ENCODE measurements around the gene KRTAP10-2. TPM values are rescaled to one million over a fixed set of nuclear protein-coding genes. Genes with fewer than 3 reads are reported as not detected.

The KRTAP10-2 gene
- total and polyA plus RNA-seq, 2 donors (not counting 1 experiment from before 2014, with no cell fraction given), result not detected

- TF ChIP-seq, protein P1, sequence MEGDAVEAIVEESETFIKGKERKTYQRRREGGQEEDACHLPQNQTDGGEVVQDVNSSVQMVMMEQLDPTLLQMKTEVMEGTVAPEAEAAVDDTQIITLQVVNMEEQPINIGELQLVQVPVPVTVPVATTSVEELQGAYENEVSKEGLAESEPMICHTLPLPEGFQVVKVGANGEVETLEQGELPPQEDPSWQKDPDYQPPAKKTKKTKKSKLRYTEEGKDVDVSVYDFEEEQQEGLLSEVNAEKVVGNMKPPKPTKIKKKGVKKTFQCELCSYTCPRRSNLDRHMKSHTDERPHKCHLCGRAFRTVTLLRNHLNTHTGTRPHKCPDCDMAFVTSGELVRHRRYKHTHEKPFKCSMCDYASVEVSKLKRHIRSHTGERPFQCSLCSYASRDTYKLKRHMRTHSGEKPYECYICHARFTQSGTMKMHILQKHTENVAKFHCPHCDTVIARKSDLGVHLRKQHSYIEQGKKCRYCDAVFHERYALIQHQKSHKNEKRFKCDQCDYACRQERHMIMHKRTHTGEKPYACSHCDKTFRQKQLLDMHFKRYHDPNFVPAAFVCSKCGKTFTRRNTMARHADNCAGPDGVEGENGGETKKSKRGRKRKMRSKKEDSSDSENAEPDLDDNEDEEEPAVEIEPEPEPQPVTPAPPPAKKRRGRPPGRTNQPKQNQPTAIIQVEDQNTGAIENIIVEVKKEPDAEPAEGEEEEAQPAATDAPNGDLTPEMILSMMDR (conservative IDR thresholded peaks at IDR 0.05 in 1 of 2, IDR thresholded peaks at IDR 0.05 in 1 of 2; ENCODE audit: low read depth in 1 of 2, low read length in 2 of 2), result no peak
- TF ChIP-seq EZH2 (IDR thresholded peaks at IDR 0.05; ENCODE audit: low read length, missing control alignments), result no peak
- peak in 1 of 2 donors; percentile 12 for DNase-seq (ENCODE audit: low read depth in 2 of 2)
- H3K9ac ChIP-seq (ENCODE audit: insufficient read depth, low read length), result no peak overlapping the region
- H2AFZ ChIP-seq (ENCODE audit: low read length), result no peak overlapping the region
- H4K20me1 ChIP-seq (ENCODE audit: control insufficient read depth, extremely low read depth, insufficient read depth, low read length), result no peaks in the 10 kb centered on the region
- H3K27me3 ChIP-seq (ENCODE audit: control insufficient read depth, insufficient read depth, low read length), result no peaks in the 10 kb centered on the region
- H3K79me2 ChIP-seq (ENCODE audit: control insufficient read depth, insufficient read depth, low read length), result no peaks in the 10 kb centered on the region
- H3K4me3 ChIP-seq (replicated peaks in 1 of 4; ENCODE audit: control extremely low read depth in 1 of 4, insufficient read depth in 1 of 4, low read depth in 3 of 4, low read length in 4 of 4), result no peak overlapping the region
- H3K4me1 ChIP-seq (ENCODE audit: control insufficient read depth, extremely low read depth, insufficient read depth, low read length), result no peaks in the 10 kb centered on the region
- H3K27ac ChIP-seq (ENCODE audit: insufficient read depth, low read length), result no peak overlapping the region
- H3K4me2 ChIP-seq (ENCODE audit: extremely low read depth, insufficient read depth, low read length), result no peak overlapping the region
- H3K9me3 ChIP-seq (ENCODE audit: control insufficient read depth, insufficient read depth, low read depth, low read length), result no peaks in the 10 kb centered on the region
- no peaks in the 10 kb centered on the region for H3K36me3 ChIP-seq (ENCODE audit: control insufficient read depth, insufficient read depth, low read length)
Observed at GRCh38 chr21:44572959-44573583, 21.8 kb upstream of the KRTAP10-2 start.

GRCh38 chr21:44571844-44572782, 20.8 kb upstream of the KRTAP10-2 start:
- no peak for DNase-seq (ENCODE audit: low read depth in 2 of 2)
- TF ChIP-seq EZH2 (IDR thresholded peaks at IDR 0.05; ENCODE audit: low read length, missing control alignments), result no peak
- TF ChIP-seq, protein P1 (conservative IDR thresholded peaks at IDR 0.05 in 1 of 2, IDR thresholded peaks at IDR 0.05 in 1 of 2; ENCODE audit: low read depth in 1 of 2, low read length in 2 of 2), result no peak
- no peak overlapping the region for H2AFZ ChIP-seq (ENCODE audit: low read length)
- H4K20me1 ChIP-seq (ENCODE audit: control insufficient read depth, extremely low read depth, insufficient read depth, low read length), result no peaks in the 10 kb centered on the region
- no peak overlapping the region for H3K9ac ChIP-seq (ENCODE audit: insufficient read depth, low read length)
- H3K9me3 ChIP-seq (ENCODE audit: control insufficient read depth, insufficient read depth, low read depth, low read length), result no peaks in the 10 kb centered on the region
- H3K36me3 ChIP-seq (ENCODE audit: control insufficient read depth, insufficient read depth, low read length), result no peaks in the 10 kb centered on the region
- no peak overlapping the region for H3K27ac ChIP-seq (ENCODE audit: insufficient read depth, low read length)
- H3K27me3 ChIP-seq (ENCODE audit: control insufficient read depth, insufficient read depth, low read length), result no peaks in the 10 kb centered on the region
- H3K4me2 ChIP-seq (ENCODE audit: extremely low read depth, insufficient read depth, low read length), result no peak overlapping the region
- H3K4me3 ChIP-seq (replicated peaks in 1 of 4; ENCODE audit: control extremely low read depth in 1 of 4, insufficient read depth in 1 of 4, low read depth in 3 of 4, low read length in 4 of 4), result no peak overlapping the region
- H3K79me2 ChIP-seq (ENCODE audit: control insufficient read depth, insufficient read depth, low read length), result no peaks in the 10 kb centered on the region
- H3K4me1 ChIP-seq (ENCODE audit: control insufficient read depth, extremely low read depth, insufficient read depth, low read length), result no peaks in the 10 kb centered on the region

DNA sequence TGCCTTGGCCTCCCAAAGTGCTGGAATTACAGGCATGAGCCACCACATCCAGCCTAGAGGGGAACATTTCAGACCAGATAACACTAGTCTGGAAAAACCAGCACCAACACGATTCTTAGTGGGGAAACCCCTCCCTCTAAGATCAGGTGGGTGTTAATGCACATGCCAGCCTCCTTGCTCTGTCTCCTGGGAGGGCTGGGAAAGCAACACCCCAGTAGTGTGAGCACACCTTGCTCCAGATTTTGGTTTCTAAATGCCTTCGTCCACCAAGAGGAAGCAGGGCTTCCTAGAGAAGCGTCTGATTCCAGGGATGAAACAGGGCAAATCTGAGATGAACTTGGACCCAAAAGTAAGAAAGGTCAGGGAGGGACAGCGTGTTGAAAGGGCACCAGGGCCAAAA, 20.0 kb upstream of the KRTAP10-2 start:
- Histone ChIP-seq H4K20me1 (ENCODE audit: control insufficient read depth, extremely low read depth, insufficient read depth, low read length) (no peaks in the 10 kb centered on the region), H3K4me1 (ENCODE audit: control insufficient read depth, extremely low read depth, insufficient read depth, low read length) (no peaks in the 10 kb centered on the region), H3K36me3 (ENCODE audit: control insufficient read depth, insufficient read depth, low read length) (no peaks in the 10 kb centered on the region), H3K27me3 (ENCODE audit: control insufficient read depth, insufficient read depth, low read length) (no peaks in the 10 kb centered on the region), H3K27ac (ENCODE audit: insufficient read depth, low read length) (no peak overlapping the region), H2AFZ (ENCODE audit: low read length) (no peak overlapping the region), H3K4me2 (ENCODE audit: extremely low read depth, insufficient read depth, low read length) (no peak overlapping the region), H3K79me2 (ENCODE audit: control insufficient read depth, insufficient read depth, low read length) (no peaks in the 10 kb centered on the region), H3K9me3 (ENCODE audit: control insufficient read depth, insufficient read depth, low read depth, low read length) (no peaks in the 10 kb centered on the region), H3K9ac (ENCODE audit: insufficient read depth, low read length) (no peak overlapping the region), H3K4me3 (replicated peaks in 1 of 4; ENCODE audit: control extremely low read depth in 1 of 4, insufficient read depth in 1 of 4, low read depth in 3 of 4, low read length in 4 of 4) (no peak overlapping the region)
- TF ChIP-seq, protein P1 (conservative IDR thresholded peaks at IDR 0.05 in 1 of 2, IDR thresholded peaks at IDR 0.05 in 1 of 2; ENCODE audit: low read depth in 1 of 2, low read length in 2 of 2), result no peak
- no peak for TF ChIP-seq EZH2 (IDR thresholded peaks at IDR 0.05; ENCODE audit: low read length, missing control alignments)
- DNase-seq (ENCODE audit: low read depth in 2 of 2), result no peak

Measured in fibroblast of lung (primary cell).